GM12878 (cell line): ENCODE results near the gene EMP3. TPM values are rescaled to one million over a fixed set of nuclear protein-coding genes. Genes with fewer than 3 reads are reported as not detected.

ENCODE experiments used
- ATAC-seq: fragments of 200-7000 bp; cut with Tn5 transposase; 3 replicates; pipeline ENCODE4 v1.9.1; 2020; ENCODE audit warnings: mild to moderate bottlenecking, moderate library complexity
- BruUV-seq: library from RNA; stranded (reverse); fragments of 400-500 nt; replicated peaks from 2 replicates; lab custom pipeline; 2021; lab: Mats Ljungman, UMichigan
- CTCF ChIA-PET: fragments of 300-600 bp; sonication (Branson Sonifier 250); formaldehyde crosslinking; extraction: SDS; loops from one replicate; lab custom pipeline; 2021; ENCODE audit warnings: inconsistent platforms; lab: Yijun Ruan, JAX
- POLR2A ChIA-PET: fragments of 350-600 bp; formaldehyde crosslinking; extraction: SDS; loops from one replicate; lab custom pipeline; 2021; ENCODE audit warnings: inconsistent platforms; lab: Charles Lee
- RAD21 ChIA-PET: fragments of 300-600 bp; sonication (Branson Sonifier 250); formaldehyde crosslinking; loops from one replicate; lab custom pipeline; 2023; ENCODE audit warnings: antibody characterized with exemption; ENCODE audit not compliant: unreplicated experiment; lab: Charles Lee
- SMC1A ChIA-PET: fragments of 300-600 bp; sonication (Branson Sonifier 250); formaldehyde crosslinking; loops from one replicate; lab custom pipeline; 2023; ENCODE audit not compliant: unreplicated experiment, uncharacterized antibody; lab: Charles Lee
- DNase-seq: peaks from one replicate; pipeline ENCODE4 v3.0.0-alpha.2; 2011; ENCODE audit warnings: low read depth, low spot score
- FAIRE-seq: peaks from 3 replicates; lab custom pipeline; 2011; peaks lifted over from hg19 to GRCh38; lab: Jason Lieb, UNC
- H2AFZ ChIP-seq: 2 replicates; pipeline ENCODE4 v1.6.0; 2011; ENCODE audit warnings: low read depth, low read length, control low read depth; ENCODE audit not compliant: control insufficient read depth
- H3K27ac ChIP-seq: 2 replicates; pipeline ENCODE4 v1.5.1; 2011; ENCODE audit warnings: control low read depth; ENCODE audit not compliant: control insufficient read depth, insufficient read depth
- H3K27me3 ChIP-seq, 2 experiments: replicated peaks in 1 of 2; 2 replicates each; pipeline versions ENCODE4 v1.6.0 to v1.6.1; 2011; ENCODE audit warnings: low read length in 1 of 2; ENCODE audit not compliant: control insufficient read depth in 2 of 2, insufficient read depth in 2 of 2
- H3K36me3 ChIP-seq, 2 experiments: 2 replicates each; pipeline ENCODE4 v1.5.1; 2011; ENCODE audit warnings: low read length in 1 of 2; ENCODE audit not compliant: control insufficient read depth in 2 of 2, insufficient read depth in 2 of 2
- H3K4me1 ChIP-seq: 2 replicates; pipeline ENCODE4 v1.6.1; 2011; ENCODE audit warnings: mild to moderate bottlenecking, low read length, moderate library complexity, mixed read lengths; ENCODE audit not compliant: control insufficient read depth, insufficient read depth
- H3K4me2 ChIP-seq: 2 replicates; pipeline ENCODE4 v1.6.0; 2011; ENCODE audit warnings: control low read depth; ENCODE audit not compliant: control insufficient read depth, insufficient read depth
- H3K4me3 ChIP-seq: fragments of 200-600 bp; sonication (generic); 2 replicates; pipeline ENCODE4 v1.5.1; 2016
- H3K79me2 ChIP-seq: 2 replicates; pipeline ENCODE4 v1.6.0; 2011; ENCODE audit warnings: low read length; ENCODE audit not compliant: control insufficient read depth, insufficient read depth
- H3K9ac ChIP-seq: 2 replicates; pipeline ENCODE4 v1.8.0; 2011; ENCODE audit warnings: low read length, control low read depth, mixed read lengths; ENCODE audit not compliant: control insufficient read depth, insufficient read depth
- H3K9me3 ChIP-seq: replicated peaks from 3 replicates; pipeline ENCODE4 v1.5.1; 2011; ENCODE audit warnings: mild to moderate bottlenecking, low read length; ENCODE audit not compliant: control insufficient read depth, insufficient read depth
- H4K20me1 ChIP-seq: 2 replicates; pipeline ENCODE4 v1.6.0; 2011; ENCODE audit not compliant: control insufficient read depth, insufficient read depth
- BACH1 ChIP-seq: fragments of 450-650 bp; IDR thresholded peaks from 2 replicates; pipeline ENCODE4 v1.6.1; 2017; ENCODE audit warnings: mild to moderate bottlenecking, borderline replicate concordance
- CBFB ChIP-seq: IDR thresholded peaks from 2 replicates; pipeline ENCODE4 v1.6.1; 2016; ENCODE audit warnings: antibody characterized with exemption, low read depth
- CBX5 ChIP-seq: sonication (generic); IDR thresholded peaks from 2 replicates; pipeline ENCODE4 v1.6.1; 2016; ENCODE audit warnings: low read depth, moderate library complexity, mild to moderate bottlenecking, inconsistent platforms
- JUND ChIP-seq: IDR thresholded peaks from 2 replicates; pipeline ENCODE4 v1.6.1; 2012; ENCODE audit warnings: low read depth, mild to moderate bottlenecking, low read length, improper control_type of control experiment, moderate library complexity
- MEF2A ChIP-seq: IDR thresholded peaks from 2 replicates; pipeline ENCODE4 v1.6.1; 2011; ENCODE audit warnings: low read depth, mild to moderate bottlenecking, low read length, moderate library complexity; ENCODE audit not compliant: insufficient read depth
- NFIC ChIP-seq: IDR thresholded peaks from 2 replicates; pipeline ENCODE4 v1.6.1; 2012; ENCODE audit warnings: low read depth, mild to moderate bottlenecking, inconsistent platforms, low read length, moderate library complexity
- RELB ChIP-seq: fragments of 450-650 bp; IDR thresholded peaks from 2 replicates; pipeline ENCODE4 v1.6.1; 2017; ENCODE audit warnings: low read depth, mild to moderate bottlenecking, moderate library complexity
- STAT1 ChIP-seq: fragments of 450-650 bp; conservative IDR thresholded peaks from 2 replicates; pipeline ENCODE4 v1.6.1; 2014; ENCODE audit warnings: antibody characterized with exemption, mild to moderate bottlenecking
- STAT3 ChIP-seq: IDR thresholded peaks from 2 replicates; pipeline ENCODE4 v1.6.1; 2011; ENCODE audit warnings: low read depth, low read length, improper control_type of control experiment
- TCF3 ChIP-seq: IDR thresholded peaks from 2 replicates; pipeline ENCODE4 v1.6.1; 2012; ENCODE audit warnings: low read depth, mild to moderate bottlenecking, low read length, borderline replicate concordance; ENCODE audit not compliant: insufficient read depth
- YBX1 ChIP-seq: fragments of 450-650 bp; IDR thresholded peaks from 2 replicates; pipeline ENCODE4 v1.6.1; 2016; ENCODE audit warnings: antibody characterized with exemption
- WGBS: methylation state at CpG from one replicate; pipeline ENCODE4 v1.1.6; 2016; ENCODE audit warnings: low lambda C conversion rate; ENCODE audit not compliant: insufficient replicate concordance, insufficient coverage; ENCODE audit errors: missing lambda C conversion rate; 5-methylcytosine and 5-hydroxymethylcytosine counted together
- in situ Hi-C: fragments of 300-500 bp; cut with MboI; formaldehyde crosslinking; loops from 9 replicates; pipeline ENCODE4 v1.14.3; 2018; ENCODE audit warnings: mixed read lengths
- intact Hi-C: fragments of 100-400 bp; cut with micrococcal nuclease; formaldehyde crosslinking; loops from one replicate; pipeline ENCODE4 v1.14.2; 2022; ENCODE audit not compliant: unreplicated experiment
- polyA plus RNA-seq, 11 experiments: library from polyadenylated mRNA; depleted of rRNA in 4 of 11; unstranded in 6 of 11; stranded (reverse) in 5 of 11; fragments of >200 nt; fragmentation: Nextera tagmentation in 4 of 11; fragmentation: Illumina TruSeq in 1 of 11; extraction: Ambion mirVana in 4 of 11; extraction: Trizol in 1 of 11; gene quantifications; 1 replicate in 1 of 11; 2 replicates in 10 of 11; pipeline versions ENCODE4 v1.2.1 to v1.2.3, GENCODE V29; 2011 to 2016; ENCODE audit warnings: inconsistent platforms in 2 of 11, missing spikeins in 2 of 11, low read depth in 1 of 11
- total RNA-seq, 4 experiments: library from RNA; depleted of rRNA in 3 of 4; stranded (reverse); fragments of >200 nt in 3 of 4; fragmentation: Illumina TruSeq in 1 of 4; extraction: Trizol in 1 of 4; gene quantifications; 2 replicates each; pipeline versions ENCODE4 v1.2.1 to v1.2.3, GENCODE V29; 2013 to 2021

Gene EMP3
- total and polyA plus RNA-seq, 10 of the 15 experiments (the other 5 are each of a cell fraction or from before 2014, with no cell fraction given), result 53.2 to 224 (median 134) TPM

GRCh38 chr19:48310227-48310626, 15.1 kb upstream of the EMP3 start:
- no peak for FAIRE-seq
- Histone ChIP-seq H4K20me1 (no peaks in the 10 kb centered on the region), H3K27ac (no peak overlapping the region), H3K79me2 (no peaks in the 10 kb centered on the region), H3K9me3 (no peaks in the 10 kb centered on the region), H3K4me2 (no peak overlapping the region), H3K9ac (no peak overlapping the region), H3K4me3 (no peak overlapping the region), H3K36me3 (no peaks in the 10 kb centered on the region), H3K27me3 (no peaks in the 10 kb centered on the region), H3K4me1 (no peaks in the 10 kb centered on the region), H2AFZ (no peak overlapping the region)
- 73% methylated on average over 7 of the region's 7 CpGs for WGBS
- in situ Hi-C loops (no loop called here), intact Hi-C loops (no loop called here)
- ChIA-PET POLR2A (no interaction called here), SMC1A (interaction anchor here (1.6 kb wide), 1 partner anchor 24 kb away, joined by 4 read pairs; no protein-coding TSS in a partner anchor), RAD21 (no interaction called here), CTCF (no interaction called here)
- no peak for ATAC-seq
- TF ChIP-seq CBFB (no peak), STAT3 (no peak), NFIC (no peak), STAT1 (no peak), CBX5 (no peak), YBX1 (no peak), JUND (no peak), RELB (no peak), BACH1 (no peak), TCF3 (no peak), MEF2A (no peak)
- no peak for DNase-seq
- no TSS peak for BruUV-seq
